Middle frontal gyrus (tissue), 1 donor: ENCODE measurements around the gene SHANK2.

Source experiments
- DNase-seq: peaks from one replicate; pipeline ENCODE4 v3.0.0-alpha.2; 2015; ENCODE audit warnings: low spot score; ENCODE audit errors: extremely low spot score

SHANK2 gene

DNA sequence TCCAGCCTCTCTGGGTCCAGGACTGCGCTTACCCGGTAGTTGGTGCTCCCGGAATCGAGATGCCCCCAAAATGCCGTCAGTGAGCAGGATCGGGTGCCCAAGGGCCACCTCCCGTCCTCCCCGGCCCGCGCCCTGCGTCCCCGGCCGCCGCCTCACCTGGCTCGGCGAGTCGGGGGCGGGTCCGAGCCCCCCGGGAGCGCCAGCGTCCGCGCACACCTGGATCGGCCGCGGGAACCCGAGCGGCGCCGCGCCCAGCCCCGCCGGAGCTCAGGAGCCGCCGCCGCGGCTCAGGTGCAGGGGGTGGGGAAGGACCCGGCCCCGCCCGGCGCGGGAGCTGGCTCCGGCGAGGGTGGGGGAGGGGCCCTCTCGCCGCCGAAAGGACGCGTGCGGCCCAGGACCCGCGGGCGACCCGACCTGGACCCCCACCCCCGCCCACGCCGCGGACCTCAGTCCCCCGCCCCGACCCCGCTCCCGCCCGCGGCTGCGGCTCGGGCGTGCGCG lies at the start of gene SHANK2:
TSS of gene SHANK2 (minus strand) at position 309 of the 501 bp plus-strand sequence. CDS start 105,251 bp downstream, outside the sequence.
- no peak for DNase-seq

DNA sequence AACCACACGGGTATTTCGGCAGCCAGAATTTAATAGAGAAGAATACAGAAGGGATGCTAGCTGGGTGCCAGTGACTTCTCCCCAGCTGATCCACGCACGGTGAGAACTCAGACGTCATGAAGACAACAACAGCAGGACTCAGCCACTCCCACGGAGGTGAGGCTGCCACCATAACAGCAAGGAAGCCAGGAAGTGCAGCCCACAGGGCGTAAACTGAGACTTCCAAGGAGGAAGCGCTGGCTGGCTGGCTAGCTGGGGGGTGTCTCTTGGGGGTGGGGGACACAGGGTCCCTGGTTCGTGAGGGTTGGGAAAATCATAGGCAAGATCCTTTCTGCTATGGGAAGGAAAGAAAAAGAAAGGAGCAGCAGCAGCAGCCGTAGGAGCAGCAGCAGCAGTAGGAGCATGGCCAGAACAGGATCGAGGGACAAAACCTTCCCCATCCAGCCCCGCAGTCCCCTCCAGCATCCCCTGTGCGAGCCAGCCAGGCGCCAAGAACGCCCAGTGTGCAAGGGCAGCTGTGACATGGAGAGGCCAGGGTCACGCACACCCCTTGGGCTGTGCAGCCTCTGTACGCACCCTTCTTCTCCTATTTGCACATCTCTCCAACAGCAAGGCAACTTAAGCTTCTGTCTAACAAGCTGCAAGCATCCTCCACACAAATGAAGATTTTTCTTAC lies 49.6 kb upstream of the SHANK2 start:
- no peak for DNase-seq

DNA sequence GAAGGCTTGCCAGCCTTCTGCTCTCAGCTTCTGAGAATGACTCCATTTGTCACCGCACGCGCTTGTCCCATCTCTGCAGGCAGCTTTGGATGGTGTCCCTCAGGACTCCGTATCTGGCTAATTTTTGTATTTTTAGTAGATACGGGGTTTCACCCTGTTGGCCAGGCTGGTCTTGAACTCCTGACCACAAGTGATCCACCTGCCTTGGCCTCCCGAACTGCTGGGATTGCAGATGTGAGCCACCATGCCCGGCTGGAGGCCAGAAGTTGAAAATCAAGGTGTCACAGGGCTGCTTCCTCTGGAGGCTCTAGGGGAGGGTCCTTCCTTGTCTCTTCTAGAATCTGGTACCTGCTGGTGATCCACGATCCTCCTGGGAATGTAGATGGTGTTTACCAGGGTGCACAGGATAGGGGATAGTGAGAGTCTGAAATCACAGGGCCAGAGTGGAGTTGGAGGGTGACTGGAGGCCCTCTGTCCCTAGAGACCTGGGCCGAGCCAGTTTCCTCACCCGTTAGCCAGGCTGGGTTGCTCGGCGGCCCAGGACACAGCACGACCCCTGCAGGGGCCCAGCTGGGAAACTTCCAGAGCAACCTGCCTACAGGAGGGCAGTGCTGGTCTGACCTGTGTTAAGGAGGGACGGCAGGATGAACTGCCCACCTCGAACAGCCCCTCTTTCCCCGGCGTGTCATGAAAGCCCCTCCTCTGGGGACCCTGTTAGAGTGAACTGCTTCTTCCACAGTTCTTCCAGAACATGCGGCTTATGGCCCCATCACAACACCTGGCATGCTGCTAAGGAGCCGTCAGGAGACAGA lies 48.9 kb upstream of the SHANK2 start:
- no peak for DNase-seq

DNA sequence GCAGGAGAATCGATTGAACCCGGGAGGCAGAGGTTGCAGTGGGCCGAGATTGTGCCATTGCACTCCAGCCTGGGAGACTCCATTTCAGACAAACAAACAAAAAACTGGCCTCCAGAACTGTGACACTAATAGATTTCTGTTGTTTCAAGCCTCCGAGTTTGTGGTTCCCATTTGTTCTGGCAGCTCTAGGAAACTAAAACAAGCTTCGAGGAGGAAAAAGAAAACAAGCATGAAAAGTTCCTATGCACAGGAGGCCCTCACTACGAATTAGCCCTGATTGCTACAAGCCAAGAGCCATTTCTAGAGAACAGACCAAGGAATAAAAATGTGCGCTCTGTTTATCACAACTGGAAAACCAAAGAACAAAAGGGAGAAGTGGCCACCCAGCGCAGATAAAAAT lies 47.8 kb upstream of the SHANK2 start:
- DNase-seq = no peak

DNA sequence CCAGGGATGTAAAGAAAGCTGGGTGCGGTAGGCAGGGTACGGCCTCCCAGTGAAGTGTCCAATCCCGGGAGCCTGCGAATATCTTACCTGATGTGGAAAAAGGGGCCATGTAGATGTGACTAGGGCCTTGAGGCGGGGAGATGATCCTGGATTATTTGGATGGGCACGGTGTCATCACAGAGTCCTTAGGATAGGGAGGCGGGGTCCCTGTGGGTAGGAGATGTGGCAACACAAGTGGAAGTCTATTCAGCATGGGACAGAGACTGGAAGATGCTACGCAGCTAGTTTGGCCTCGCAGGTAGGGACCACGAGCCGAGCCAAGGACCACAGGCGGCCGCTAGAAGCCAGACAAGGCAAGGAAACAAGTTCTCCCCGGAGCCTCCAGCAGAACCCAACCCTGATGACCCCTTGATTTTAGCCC lies 46.4 kb upstream of the SHANK2 start:
- no peak for DNase-seq

DNA sequence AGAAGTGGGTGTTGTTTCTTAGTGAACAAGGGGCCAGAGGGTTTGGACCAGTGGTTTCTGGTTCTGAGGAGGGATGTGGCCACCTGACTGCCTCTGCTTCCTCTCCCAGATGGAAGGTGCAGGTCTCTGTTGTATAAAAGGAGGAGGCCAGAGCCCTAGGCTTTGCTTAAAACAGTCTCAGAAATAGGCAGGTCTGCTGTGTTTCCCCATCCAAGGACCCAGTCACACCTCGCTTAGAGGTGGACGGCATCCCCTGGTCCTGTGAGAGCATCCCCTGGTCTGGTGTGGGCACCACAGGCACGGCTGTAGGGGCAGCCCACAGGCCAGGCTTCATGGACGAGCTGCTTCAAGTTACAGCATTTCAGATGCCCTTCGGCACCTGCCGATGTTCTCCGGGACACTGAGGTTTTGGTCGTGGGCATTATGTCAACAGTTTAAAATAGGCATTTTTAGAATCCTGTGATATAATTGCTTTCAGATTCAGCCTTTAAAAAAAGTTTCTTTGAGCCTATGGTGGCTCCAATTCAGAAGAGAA lies 45.7 kb upstream of the SHANK2 start:
- DNase-seq = no peak

DNA sequence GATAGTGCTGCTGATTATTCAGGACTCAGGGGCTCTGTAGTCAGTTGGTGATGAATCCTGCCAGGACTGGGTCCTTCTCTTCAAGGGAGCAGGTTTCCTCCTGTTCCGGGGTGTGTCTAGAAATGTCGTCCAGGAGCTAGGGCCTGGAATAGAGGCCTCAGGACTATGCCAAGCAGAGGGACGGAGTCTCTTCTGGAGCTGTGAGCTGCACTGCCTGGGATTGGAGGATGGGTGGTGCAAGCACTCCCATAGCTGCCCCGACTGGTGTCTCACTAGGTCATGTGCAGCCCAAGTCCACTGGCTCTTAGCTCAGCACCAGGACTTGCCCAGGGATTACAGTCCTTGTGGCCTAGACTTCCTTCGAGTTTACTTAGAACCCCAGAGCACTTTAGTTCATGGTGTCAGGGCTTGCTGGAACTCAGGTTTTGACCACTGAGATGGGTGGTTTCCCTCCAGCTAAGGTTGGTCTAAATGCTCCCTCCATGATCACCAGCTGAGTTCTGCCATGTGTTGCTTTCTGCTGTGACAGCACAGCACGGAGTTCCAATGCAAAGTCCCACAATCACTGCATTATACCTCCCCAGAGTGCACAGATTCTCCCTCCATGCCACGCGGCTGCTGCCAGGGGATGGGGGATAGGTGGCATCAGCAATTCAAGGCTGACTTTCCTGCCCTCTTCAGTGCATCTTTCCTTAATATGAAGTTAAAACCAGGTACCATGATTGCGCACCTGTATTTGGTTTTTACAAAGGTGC lies 42.6 kb upstream of the SHANK2 start:
- DNase-seq = no peak

DNA sequence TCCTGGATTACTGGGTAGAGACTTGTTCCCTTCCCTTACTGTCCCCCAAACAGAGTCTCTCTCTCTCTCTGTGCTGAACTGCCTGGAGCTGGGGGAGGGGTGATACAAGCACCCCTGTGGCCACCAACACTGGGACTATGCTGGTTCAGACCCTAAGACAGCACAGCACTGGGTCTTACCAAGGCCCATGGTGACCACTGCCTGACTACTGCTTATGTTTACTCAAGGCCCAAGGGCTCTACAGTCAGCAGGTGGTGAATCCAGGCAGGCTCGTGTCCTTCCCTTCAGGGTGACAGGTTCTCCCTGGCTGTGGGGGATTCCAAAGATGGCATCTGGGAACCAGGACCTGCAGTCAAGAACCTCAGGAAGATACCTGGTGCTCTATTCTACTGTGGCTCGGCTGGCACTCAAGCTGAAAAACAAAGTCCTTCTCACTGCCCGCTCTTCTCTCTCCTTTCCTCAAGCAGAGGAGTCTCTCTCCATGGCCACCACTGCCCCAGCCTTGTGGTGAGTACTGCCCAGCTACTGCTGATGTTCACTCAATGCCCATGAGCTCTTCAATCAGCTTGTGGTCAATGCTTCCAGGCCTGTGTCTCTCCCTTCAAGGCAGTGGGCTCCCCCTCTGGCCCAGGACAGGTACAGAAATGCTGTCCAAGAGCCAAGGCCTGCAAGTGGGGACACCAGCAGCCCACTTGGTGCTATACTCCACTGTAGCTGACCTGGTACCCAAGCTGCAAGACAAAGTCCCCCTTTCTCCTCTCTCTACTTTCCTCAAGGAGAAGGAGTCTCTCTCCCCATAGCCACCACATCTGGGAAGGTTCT lies 41.8 kb upstream of the SHANK2 start:
- DNase-seq = no peak

DNA sequence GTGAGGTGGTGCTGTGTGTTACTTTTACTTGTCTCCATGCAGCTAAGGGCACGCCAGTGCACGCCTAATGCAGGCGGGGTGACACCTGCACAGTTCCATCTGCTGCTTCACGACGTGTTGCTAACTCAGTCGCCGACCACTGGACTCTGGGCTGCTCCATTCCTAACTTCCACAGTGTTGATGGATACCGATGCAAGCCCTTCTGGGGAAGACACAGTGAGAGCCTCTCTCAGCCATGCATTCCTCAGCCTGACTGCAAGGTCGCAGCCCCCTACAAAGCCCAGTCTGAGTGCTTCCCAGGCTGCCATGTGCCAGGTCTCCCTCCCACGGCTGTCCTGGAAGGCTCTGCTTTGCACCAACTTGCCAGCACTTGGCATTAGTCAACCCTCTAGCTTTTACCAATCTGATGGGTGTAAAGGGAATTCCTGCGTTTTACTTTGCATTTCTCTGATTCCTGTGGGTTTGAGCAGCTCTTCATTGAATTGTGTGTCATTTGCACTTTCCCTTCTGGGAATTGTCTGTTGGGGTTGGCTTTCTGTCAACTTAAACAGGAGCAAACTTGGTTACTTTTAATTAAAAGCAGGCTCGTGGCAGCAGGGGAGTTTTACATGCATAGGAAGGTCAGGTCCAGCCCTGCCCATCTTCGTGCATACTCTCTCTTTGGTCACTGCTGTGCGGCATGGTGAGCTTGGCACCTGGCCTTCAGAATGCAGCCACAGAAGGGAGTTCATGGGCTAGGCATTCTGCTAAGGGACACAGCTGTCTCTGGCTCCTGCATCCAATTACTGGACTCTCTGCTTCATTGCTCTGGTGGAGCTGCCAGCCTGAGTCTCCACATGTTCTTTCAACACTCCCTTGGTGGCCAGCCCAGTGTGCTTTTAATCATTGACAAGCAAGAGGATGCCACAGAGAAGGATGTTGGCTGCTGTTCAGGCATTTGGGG lies 34.6 kb upstream of the SHANK2 start:
- peak; percentile 11 for DNase-seq

DNA sequence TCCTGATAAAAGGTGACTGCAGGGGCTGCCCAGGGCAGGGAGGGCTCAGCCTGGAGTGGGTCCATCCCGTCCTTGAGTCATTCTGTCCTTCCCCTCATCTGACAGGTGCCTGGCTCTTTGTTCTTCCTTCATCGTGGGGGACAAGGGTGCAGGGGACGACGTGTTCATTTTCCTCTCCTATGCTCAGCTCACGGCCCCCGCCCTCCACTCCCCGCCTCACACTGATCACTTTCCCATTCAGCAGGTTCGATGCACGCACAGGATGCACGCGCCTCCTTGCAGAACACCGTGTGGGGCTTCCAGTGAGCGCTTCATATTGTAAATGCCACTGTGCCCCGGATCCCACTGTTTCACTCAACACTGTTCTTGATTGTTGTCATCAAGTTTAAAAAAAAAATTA lies 32.7 kb upstream of the SHANK2 start:
- DNase-seq = no peak

DNA sequence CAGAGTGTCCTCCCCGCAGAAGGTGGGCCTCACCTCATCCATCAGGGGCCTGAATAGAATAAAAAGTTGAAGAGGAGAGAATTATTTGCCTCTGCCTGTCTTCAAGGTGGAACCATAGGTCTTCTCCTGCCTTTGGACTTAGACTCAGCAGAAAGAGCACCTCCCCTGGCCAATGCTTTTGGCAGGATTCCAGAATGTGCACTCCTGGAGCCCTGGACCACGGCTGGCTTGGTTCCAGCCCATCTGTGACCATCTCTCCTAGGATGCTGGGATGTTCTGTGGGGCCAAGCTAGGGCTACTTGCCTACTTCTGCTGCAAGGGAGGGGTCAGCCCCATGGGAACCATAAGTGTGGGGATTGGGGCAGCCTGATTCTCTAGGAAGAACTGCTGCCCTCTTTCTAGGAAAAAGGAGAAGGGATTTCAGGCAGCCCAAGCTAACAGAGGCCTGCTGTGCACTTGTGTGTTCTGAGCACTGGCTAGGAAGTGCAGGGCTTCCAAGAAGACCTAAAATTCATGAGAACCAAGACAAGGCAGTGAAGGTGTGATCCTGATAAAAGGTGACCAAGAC lies 32.2 kb upstream of the SHANK2 start:
- no peak for DNase-seq

DNA sequence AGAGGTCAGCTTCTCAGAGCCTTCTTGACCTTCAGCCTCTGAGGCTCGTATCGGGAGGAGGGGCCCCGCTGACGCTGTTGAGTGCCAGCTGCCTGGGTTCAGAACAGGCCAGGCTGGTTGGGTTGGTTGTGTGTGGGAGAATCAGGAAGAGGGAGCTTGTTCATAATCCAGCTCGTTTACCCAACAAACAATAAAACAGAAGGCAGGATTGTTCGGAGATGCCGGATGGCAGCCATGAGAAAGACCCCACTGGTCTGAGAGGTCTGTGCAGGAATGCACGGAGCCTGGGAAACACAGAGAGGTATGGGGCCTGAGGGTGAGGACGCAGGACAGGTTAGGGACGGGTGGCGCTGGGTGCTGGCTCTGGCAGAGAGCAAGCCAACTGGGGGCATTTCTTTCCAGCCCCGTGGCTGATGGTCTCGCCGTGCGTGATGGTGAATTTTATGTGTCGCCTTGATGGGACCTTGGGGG lies 31.6 kb upstream of the SHANK2 start:
- no peak for DNase-seq

DNA sequence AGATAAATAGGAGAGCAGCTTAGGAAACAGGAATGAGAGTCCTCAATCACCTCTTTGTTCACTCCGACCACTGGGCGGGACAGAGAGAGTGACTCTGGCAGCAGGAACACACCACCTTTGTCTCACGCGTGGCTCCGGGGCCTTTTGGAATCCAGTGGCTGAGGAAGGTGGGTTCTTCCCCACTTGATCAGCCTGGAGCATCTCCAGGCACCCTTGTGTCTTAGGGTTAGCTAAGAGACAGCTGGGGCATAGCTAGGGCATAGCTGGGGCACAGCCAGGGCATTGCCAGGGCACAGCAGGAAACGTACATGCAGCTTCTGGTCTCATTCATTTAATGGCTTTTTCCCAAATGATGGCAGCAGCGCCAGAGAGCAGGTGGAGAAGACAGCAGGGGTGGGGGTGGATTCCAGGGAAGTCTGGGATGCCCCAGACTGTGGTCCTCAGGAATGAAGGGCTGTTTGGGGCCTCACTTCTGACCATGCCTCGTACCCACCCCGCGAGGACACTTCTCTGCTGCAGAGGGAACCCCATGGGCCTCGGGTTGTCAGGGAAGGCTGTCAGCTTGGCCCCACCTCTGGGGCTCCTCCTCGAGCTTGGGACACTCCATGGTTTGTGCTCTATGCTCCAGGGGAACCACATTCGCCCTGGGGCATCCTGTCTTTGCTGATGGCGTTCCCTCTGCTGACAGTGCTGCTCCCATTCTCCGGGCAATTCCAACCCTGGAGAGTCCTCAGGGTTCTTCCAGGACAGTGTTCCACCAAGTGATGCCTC lies 30.4 kb upstream of the SHANK2 start:
- no peak for DNase-seq

DNA sequence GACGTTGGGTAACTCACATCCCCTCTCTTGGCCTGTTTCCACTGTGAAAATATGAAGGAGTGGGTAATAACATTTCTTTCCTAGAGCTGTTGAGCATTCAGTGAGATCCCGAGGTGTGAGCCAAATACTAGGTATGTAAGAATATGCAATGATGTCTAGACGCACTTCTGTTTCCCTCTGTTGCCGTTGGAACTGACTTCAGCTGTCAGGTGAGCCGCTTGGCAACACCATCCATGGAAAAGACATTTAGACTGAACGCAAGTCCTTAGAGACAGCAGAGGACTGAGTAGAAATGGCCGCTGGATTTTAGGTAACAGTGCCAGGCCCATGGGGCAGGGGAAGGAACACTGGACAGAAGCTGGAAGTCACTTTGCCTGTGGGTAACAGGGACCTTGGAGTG lies 29.5 kb upstream of the SHANK2 start:
- DNase-seq = no peak

DNA sequence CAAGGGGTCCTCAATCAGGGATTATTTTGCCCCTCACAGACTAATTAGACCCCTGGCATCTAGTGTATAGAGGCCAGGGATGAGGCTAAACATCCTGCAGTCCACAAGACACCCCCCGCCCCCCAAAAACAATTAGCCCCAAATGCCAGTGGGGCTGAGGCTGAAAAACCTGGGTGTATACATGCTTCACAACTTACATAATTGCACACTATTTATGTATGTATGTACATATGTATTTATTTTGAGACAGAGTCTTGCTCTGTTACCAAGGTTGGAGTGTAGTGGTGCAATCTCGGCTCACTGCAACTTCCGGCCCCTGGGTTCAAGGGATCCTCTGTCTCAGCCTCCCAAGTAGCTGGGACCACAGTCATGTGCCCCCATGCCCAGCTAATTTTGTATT lies 28.8 kb upstream of the SHANK2 start:
- no peak for DNase-seq

DNA sequence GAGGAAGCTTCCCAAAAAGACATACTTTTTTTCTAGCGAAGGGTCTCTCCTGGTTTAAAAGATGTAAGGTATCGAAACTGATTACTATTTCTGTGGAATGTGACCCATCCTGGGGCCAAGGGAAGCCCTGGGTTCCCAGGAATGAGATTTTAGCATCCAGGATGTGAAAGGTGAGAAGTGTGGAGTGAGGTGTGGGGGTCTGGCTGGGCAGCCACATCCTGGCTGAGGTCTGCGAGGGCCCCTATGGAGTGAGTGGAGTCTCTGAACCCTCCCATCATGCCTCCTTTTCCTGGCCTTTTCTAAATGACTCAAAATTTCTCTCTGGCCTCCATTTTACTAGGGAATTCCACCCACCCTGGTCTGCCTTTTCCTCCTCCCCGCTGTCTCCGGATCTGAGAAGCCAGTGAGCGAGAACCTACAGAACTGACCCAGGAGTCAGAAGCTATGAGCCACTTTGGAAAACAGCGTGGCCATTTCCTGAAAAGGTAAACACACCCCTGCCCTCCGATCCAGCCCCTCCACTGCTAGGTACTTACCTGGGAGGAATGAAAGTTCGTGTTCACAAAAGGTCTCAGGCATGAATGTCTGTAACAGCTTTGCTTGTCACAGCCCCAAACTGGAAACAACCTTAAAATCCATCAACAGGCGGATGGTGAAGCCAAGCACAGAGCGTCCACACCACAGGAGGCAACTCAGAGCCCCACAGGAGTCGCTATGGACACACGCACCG lies 27.7 kb upstream of the SHANK2 start:
- DNase-seq = no peak

DNA sequence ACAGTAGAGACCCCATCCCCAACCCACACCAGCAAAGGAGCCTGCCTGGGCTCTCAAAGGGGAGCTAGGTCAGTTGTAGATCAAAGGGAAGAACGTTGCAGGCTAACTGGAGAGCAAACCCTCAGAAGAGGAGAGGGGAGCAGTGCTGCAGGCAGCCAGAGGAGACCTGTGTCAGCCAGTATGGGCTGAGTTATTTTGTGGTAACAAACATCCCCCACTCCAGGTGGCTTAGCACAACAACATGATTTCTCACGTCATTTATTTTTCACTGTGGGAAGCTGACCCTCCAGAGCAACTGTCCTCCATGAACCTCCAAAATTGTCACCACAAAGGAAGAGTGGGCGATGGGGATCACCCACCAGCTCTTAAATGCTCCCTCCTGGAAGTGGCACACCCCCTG lies 19.8 kb upstream of the SHANK2 start:
- no peak for DNase-seq
